GM21381 (cell line): Measurements from ENCODE around the gene PAH.
"Not testable (repeated sequence)": the region's sequence is repeated elsewhere in the genome, so short reads cannot be mapped to it uniquely, and the experiment has no call there.

ENCODE experiments used
- ATAC-seq: cut with Tn5 transposase; IDR thresholded peaks from one replicate; pipeline ENCODE4 v1.9.1; 2021; ENCODE audit warnings: mild to moderate bottlenecking, moderate library complexity; ENCODE audit not compliant: unreplicated experiment

Gene PAH

GRCh38 chr12:102833687-102834441 lies 83.2 kb downstream of the PAH start:
- no peak for ATAC-seq

- not testable (repeated sequence) for ATAC-seq
Observed at GRCh38 chr12:102832826-102833225, 84.2 kb downstream of the PAH start.

GRCh38 chr12:102824218-102824835 lies 92.7 kb downstream of the PAH start:
- no peak for ATAC-seq

- no peak for ATAC-seq
Observed at GRCh38 chr12:102821149-102821548, 95.9 kb downstream of the PAH start.

GRCh38 chr12:102816816-102817434 lies 100.1 kb downstream of the PAH start:
- no peak for ATAC-seq

GRCh38 chr12:102814691-102815367 lies 102.2 kb downstream of the PAH start:
- ATAC-seq = no peak

GRCh38 chr12:102812344-102812743 lies 104.7 kb downstream of the PAH start:
- ATAC-seq = no peak

- no peak for ATAC-seq
Observed at GRCh38 chr12:102811110-102811737, 105.8 kb downstream of the PAH start.

- ATAC-seq = no peak
Observed at GRCh38 chr12:102808412-102808811, 108.6 kb downstream of the PAH start.

GRCh38 chr12:102806592-102806991 lies 110.5 kb downstream of the PAH start:
- ATAC-seq = no peak

- ATAC-seq = no peak
Observed at GRCh38 chr12:102806110-102806509, 110.9 kb downstream of the PAH start.

GRCh38 chr12:102800565-102800964 lies 116.5 kb downstream of the PAH start:
- no peak for ATAC-seq

- no peak for ATAC-seq
Observed at GRCh38 chr12:102799229-102799628, 117.8 kb downstream of the PAH start.

GRCh38 chr12:102797528-102797927 lies 119.5 kb downstream of the PAH start:
- ATAC-seq = no peak

- ATAC-seq = no peak
Observed at GRCh38 chr12:102793921-102794320, 123.1 kb downstream of the PAH start.
